Measurements from ENCODE around the gene IGHMBP2.

GRCh38 chr11:68859123-68859522, 44.6 kb upstream of the IGHMBP2 start:
- TF ChIP-seq EP300 (conservative IDR thresholded peaks at IDR 0.05; ENCODE audit: poor library complexity, severe bottlenecking) = no peak
- TF ChIP-seq CTCF (IDR thresholded peaks at IDR 0.05; ENCODE audit: poor library complexity, severe bottlenecking) = no peak

Data from neural cell (in vitro differentiated cells).